ENCODE measurements around the gene GFOD2.
A peak's percentile ranks its signal among the peaks of the same experiment; 100 is the strongest.
"Not testable (repeated sequence)": the region's sequence is repeated elsewhere in the genome, so short reads cannot be mapped to it uniquely, and the experiment has no call there.

Gene GFOD2

DNA sequence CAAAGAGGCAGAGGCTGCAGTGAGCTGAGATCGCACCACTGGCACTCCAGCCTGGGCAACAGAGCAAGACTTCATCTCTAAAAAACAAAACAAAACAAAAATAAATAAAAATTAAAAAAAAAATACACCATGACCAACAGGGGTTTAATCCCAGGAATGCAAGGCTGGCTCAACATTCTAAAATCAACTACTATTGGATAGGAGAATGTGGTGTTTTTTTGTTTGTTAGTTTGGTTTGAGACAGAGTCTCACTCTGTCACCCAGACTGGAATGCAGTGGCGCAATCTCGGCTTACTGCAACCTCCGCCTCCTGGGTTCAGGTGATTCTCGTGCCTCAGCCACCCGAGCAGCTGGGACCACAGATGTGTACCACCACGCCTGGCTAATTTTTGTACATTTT lies 19.9 kb downstream of the GFOD2 start:
- no peak for DNase-seq

GRCh38 chr16:67697422-67698185 lies 21.5 kb downstream of the GFOD2 start:
- no peak for DNase-seq

GRCh38 chr16:67694611-67695010 lies 24.5 kb downstream of the GFOD2 start:
- no peak for DNase-seq

DNA sequence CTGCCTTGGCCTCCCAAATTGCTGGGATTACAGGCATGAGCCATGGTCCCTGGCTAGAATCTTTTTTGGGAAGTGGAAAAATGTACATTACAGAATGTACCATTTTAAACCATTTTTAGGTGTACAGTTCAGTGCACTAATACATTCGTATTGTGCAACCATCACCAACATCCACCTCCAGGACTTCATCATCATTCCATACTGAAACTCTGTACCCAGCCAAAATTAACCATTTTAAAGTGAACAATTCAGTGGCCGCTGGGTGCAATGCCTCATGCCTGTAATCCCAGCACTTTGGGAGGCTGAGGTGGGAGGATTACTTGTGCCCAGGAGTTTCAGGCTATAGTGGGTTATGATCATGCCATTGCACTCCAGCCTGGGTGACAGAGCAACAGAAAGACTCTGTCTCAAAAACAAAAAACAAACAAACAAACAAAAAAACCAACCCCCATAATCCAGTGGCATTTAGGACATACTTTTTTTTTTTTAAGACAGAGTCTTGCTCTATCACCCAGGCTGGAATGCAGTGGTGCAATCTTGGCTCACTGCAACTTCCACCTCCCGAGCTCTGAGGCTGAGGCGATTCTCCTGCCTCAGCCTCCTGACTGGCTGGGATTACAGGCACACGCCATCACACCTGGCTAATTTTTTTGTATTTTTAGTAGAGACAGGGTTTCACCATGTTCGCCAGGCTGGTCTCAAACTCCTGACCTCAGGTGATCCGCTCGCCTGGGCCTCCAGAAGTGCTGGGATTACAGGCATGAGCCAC lies 25.4 kb downstream of the GFOD2 start:
- not testable (repeated sequence) for DNase-seq

- DNase-seq, result no peak
Observed at GRCh38 chr16:67685388-67686112, 33.6 kb downstream of the GFOD2 start.

- no peak for DNase-seq
Observed at GRCh38 chr16:67683767-67684166, 35.3 kb downstream of the GFOD2 start.

DNA sequence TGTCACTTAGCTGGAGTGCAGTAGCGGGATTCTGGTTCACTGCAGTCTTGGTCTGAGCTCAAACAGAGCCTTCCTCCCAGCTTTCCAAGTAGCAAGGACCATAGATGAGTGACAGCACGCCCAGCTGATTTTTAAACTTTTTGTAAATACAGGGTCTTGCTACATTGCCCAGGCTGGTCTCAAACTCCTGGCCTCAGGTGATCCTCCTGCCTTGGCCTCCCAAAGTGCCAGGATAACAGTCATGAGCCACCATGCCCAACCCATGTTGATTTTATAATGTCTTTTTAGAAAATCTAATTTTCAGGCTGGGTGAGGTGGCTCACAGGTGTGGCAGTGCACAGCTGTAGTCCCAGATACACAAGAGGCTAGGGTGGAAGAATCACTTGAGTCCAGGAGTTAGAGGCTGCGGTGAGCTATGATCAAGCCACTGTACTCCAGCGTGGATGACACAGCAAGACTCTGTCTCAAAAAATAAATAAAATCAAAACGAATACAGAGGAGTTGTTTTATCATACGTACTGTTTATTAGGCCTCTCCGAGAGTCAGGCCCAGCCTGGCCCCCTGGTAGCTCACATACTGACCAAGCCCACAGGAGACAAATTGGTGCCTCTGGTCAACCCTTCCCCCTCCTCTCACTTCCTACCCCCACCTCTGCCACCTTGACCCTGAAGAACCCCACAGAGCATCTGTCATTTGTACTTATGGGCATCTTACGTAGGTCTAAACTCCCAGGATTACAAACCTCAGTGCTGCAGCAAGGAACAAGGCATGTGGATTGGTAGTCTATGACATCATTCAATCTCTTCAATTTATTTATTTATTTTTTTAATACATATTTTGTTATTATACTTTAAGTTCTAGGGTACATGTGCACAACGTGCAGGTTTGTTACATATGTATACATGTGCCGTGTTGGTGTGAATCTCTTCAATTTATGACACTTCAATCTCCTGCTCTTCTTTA lies 38.9 kb downstream of the GFOD2 start:
- DNase-seq, result no peak

DNA sequence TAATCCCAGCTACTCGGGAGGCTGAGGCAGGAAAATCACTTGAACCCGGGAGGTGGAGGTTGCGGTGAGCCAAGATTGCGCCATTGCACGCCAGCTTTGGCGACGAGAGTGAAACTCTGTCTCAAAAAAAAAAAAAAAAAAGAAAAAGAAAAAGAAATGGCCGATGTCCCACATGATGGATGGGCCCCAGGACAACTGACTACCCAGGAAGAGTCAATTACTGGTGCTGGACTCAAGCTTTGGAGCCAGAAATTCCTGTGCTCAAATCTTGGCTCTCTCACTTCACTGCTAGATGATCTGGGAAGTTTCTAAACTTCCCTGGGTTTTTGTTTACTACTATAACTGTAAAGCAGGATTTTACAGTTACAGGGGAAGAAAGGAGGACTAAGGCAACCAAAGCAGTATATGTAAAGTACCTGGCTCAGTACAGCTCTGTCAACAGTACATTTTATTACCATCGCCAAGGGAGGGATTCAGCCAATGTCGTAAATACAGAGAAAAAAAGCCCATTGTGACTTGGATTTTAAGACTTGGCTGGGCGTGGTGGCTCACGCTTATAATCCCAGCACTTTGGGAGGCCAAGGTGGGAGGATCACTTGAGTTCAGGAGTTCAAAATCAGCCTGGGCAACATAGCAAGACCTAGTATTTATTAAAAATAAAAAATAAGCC lies 40.6 kb downstream of the GFOD2 start:
- DNase-seq, result no peak

DNA sequence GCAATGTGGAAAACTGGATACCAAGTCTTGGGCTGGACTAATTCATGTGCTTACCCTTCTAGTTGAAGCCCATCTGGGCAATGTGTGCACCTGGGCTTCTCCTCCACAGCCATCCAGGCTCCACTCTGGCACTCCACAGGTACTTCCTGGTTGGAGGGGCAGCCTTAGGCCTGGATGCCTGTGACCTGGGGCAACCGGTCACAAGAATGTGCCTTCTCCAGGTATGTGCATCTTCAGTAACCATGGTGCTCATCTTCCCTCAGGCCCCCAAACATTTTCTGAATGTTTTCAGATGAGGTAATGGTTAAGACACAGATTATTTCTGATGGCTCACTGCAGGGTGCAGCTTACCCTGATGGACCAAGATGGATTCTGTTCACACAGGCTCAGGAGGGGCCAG lies 41.4 kb downstream of the GFOD2 start:
- no peak for DNase-seq

- DNase-seq, result no peak
Observed at GRCh38 chr16:67676939-67677338, 42.2 kb downstream of the GFOD2 start.

- no peak for DNase-seq
Observed at GRCh38 chr16:67676516-67676915, 42.6 kb downstream of the GFOD2 start.

DNA sequence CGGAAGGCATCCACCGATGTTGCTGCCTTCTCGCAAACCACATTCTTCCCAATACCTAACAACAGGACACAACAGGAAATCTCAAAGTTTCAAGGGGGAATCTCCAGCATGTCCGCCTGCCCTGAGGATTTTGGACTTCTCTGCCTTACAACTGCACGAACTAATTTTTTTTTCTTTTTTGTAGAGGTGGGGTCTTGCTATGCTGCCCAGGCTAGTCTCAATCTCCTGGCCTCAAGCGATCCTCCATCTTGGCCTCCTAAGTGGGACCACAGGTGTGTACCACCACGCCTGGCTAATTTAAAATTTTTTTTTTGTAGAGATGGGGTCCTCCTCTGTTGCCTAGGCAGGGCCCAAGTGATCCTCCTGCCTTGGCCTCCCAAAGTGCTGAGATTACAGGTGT lies 43.1 kb downstream of the GFOD2 start:
- DNase-seq, result no peak

DNA sequence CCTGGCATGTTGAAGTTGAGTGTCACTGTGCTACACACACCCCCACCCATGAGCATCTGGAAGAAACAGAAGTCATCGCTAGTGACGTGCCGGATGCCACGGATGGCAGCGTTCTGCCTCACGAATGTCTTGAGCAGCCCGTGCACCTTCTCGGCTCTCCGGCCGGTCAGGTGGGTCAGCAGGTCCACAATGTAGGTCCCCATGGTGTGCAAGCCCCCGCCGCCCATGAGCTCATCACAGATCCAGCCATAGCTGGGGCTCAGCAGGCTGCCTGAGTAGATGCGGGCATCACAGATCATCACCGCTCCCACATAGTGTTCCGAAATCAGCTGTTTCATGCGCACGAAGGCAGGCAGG lies 43.6 kb downstream of the GFOD2 start:
- no peak for DNase-seq

DNA sequence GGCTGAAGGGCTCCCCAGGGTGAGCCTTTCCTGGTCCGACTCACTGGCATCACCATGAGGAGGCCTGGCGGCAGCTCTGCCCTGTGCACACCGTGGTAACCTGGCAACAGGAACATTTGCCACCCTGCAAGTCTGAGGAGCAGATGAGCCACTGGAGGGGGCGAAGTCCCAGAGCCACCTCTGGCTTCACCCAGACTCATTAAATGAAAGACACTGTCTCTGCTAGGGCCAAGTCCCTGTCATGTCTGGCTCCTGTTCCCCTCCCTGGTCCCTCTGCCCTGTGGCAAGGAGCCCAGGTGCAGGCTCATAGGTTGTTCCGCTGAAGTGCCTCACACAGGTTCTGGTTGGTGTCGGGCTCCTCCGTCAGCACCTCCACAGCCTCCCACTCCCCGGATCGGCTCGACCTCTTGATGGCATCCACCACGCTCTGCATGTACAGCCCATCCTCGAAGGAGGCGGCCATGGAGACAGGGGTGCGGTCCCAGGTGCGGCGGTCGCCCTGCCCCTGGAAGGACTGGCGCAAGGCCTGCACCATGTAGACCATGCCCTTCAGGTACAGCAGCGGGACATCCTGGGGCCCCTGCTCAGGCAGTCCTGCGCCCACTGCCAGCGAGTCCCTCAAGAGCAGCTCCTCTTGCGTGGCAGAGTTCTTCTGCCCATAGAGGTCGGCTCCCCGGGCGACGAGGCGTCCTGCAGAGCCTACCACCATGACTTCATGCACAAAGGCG lies 44.1 kb downstream of the GFOD2 start:
- DNase-seq, result no peak

GRCh38 chr16:67673712-67674580 lies 45.2 kb downstream of the GFOD2 start:
- no peak for DNase-seq

- peak in 1 of 2 experiments; percentile 40 for DNase-seq
Observed at GRCh38 chr16:67672739-67673662, 46.1 kb downstream of the GFOD2 start.

DNA sequence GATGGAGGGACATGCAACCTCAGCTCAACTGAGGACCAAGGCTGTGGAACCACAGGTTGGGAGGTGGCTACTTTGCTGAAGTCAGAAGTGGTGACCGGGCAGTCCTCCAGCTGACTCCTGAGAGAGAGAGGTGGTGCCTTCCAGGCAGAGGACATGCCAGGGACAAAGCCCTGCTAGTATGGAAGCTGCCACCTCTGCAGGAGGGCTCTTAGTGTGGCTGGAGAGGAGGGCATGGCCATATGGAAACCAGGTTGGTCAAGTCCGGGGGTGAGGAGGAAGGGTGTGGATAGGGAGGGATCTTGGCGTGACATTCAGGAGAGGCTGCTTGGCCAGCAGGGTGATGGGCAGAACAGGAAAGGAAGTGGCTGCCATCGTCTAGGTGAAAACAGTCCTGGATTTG lies 46.8 kb downstream of the GFOD2 start:
- no peak for DNase-seq

GRCh38 chr16:67669499-67670101 lies 49.5 kb downstream of the GFOD2 start:
- DNase-seq, result no peak

All from stimulated activated CD4-positive, alpha-beta T cell treated with anti-CD3 and anti-CD28 coated beads, Interleukin-4, amount 100 ng/mL, for 4 hours (primary cell).